Measurements from ENCODE around the gene GNPTG. TPM values are rescaled to one million over a fixed set of nuclear protein-coding genes. Genes with fewer than 3 reads are reported as not detected.

The GNPTG gene
- total and polyA plus RNA-seq, 2 of the 8 experiments (the other 6 are each of a cell fraction or from before 2014, with no cell fraction given): 26.2 to 51.2 TPM

GRCh38 chr16:1381612-1382406, 30.1 kb downstream of the GNPTG start:
- Histone ChIP-seq H3K4me3 (ENCODE audit: extremely low read depth in 1 of 4, insufficient read depth in 2 of 4, low read depth in 3 of 4, low read length in 4 of 4) (no peak overlapping the region), H2BK120ac (replicated peaks; ENCODE audit: low read depth, low read length) (no peak overlapping the region), H3K36me3 (ENCODE audit: control insufficient read depth in 2 of 4, insufficient read depth in 4 of 4, low read length in 3 of 4) (no peaks in the 10 kb centered on the region; a peak in 2 of 8 replicates), H3K4me1 (replicated peaks in 1 of 4; ENCODE audit: control insufficient read depth in 3 of 4, insufficient read depth in 4 of 4, low read length in 3 of 4) (peaks cover 0 to 16% (median 10%) of the 10 kb centered on the region in 4 experiments; a peak in 5 of 7 replicates), H3K4me2 (ENCODE audit: insufficient read depth in 1 of 2, low read depth in 2 of 2, low read length in 2 of 2) (no peak overlapping the region), H3K56ac (replicated peaks; ENCODE audit: insufficient read length, low read depth, low read length) (no peak overlapping the region), H4K91ac (replicated peaks; ENCODE audit: insufficient read length, low read length) (no peak overlapping the region), H3K23ac (ENCODE audit: insufficient read length) (no peak overlapping the region), H2AFZ (ENCODE audit: low read length) (no peak overlapping the region), H2BK12ac (ENCODE audit: low read depth, low read length) (no peak overlapping the region), H4K5ac (ENCODE audit: insufficient read length, low read depth, low read length) (no peak overlapping the region), H2BK20ac (ENCODE audit: low read length) (no peak overlapping the region), H3K18ac (ENCODE audit: extremely low read depth, low read length) (no peak overlapping the region), H2BK5ac (ENCODE audit: low read depth, low read length) (no peak overlapping the region), H3K4ac (replicated peaks; ENCODE audit: insufficient read length, low read depth, low read length) (no peak overlapping the region), H2BK15ac (ENCODE audit: low read length) (no peak overlapping the region), H3K9me3 (ENCODE audit: insufficient read depth in 2 of 2, low read depth in 1 of 2, low read length in 1 of 2) (no peaks in the 10 kb centered on the region), H3K79me1 (ENCODE audit: low read depth, low read length) (no peaks in the 10 kb centered on the region; the same call in 1 of the 2 replicates), H4K20me1 (replicated peaks in 1 of 2; ENCODE audit: control insufficient read depth in 1 of 2, insufficient read depth in 2 of 2, low read length in 2 of 2) (peaks cover 0 to 12% of the 10 kb centered on the region in 2 experiments), H3K9ac (replicated peaks in 1 of 4; ENCODE audit: extremely low read depth in 1 of 4, low read depth in 3 of 4, low read length in 3 of 4) (no peak overlapping the region), H3K79me2 (ENCODE audit: control insufficient read depth in 1 of 2, insufficient read depth in 2 of 2, low read length in 2 of 2) (peaks cover 4 to 19% of the 10 kb centered on the region in 2 experiments; a peak in 2 of 4 replicates), H3K27me3 (replicated peaks in 1 of 4; ENCODE audit: control insufficient read depth in 3 of 4, extremely low read depth in 1 of 4, insufficient read depth in 3 of 4, low read length in 3 of 4) (no peaks in the 10 kb centered on the region), H3K27ac (ENCODE audit: low read depth, low read length) (no peak overlapping the region), H3K14ac (ENCODE audit: insufficient read length) (no peak overlapping the region), H3K23me2 (ENCODE audit: low read depth, low read length) (peaks cover 12% of the 10 kb centered on the region), H2AK5ac (ENCODE audit: low read depth, low read length) (no peak overlapping the region), H4K8ac (ENCODE audit: extremely low read depth, insufficient read depth, low read length) (no peak overlapping the region)
- ChIA-PET CTCF (ENCODE audit: partially characterized antibody) (interaction anchor here (0.6 to 6.8 kb wide), 5 partner anchors 20 to 325 kb away, joined by 3 to 59 read pairs (median 3); no protein-coding TSS in a partner anchor), POLR2A (ENCODE audit: partially characterized antibody) (interaction anchor here (1.3 to 1.4 kb wide), 2 partner anchors 62 to 73 kb away, joined by 3 to 4 read pairs; partner anchors contain the start of genes CCDC154 and UBE2I)
- DNase-seq (ENCODE audit: low read depth in 1 of 2, low spot score in 2 of 2) (no peak), FAIRE-seq (no peak)
- TF ChIP-seq SP2 (IDR thresholded peaks at IDR 0.05; ENCODE audit: low read length) (no peak), RXRA (IDR thresholded peaks at IDR 0.05; ENCODE audit: insufficient read depth, low read depth, low read length) (no peak), SP4 (IDR thresholded peaks at IDR 0.05; ENCODE audit: low read length) (no peak)
- 94% methylated on average over 7 of the region's 9 CpGs; no CpG with 5 or more reads in 1 of the 2 experiments for WGBS, 2 experiments (ENCODE audit: extremely low coverage in 1 of 2, insufficient coverage in 1 of 2, insufficient read length in 1 of 2, insufficient replicate concordance in 2 of 2, low coverage in 1 of 2, low lambda C conversion rate in 2 of 2, missing lambda C conversion rate in 1 of 2)
